Nephron progenitor cell (in vitro differentiated cells): ENCODE data around the gene NUMB.

Experiments used
- DNase-seq: peaks from one replicate; pipeline ENCODE4 v3.0.0; 2021
- H3K27ac Mint-ChIP-seq: 2 replicates; pipeline ENCODE4 v1.8.0; 2021; ENCODE audit warnings: mild to moderate bottlenecking, moderate library complexity, mixed read lengths
- H3K27me3 Mint-ChIP-seq: 2 replicates; pipeline ENCODE4 v1.8.0; 2021; ENCODE audit warnings: mild to moderate bottlenecking, low read depth, mixed read lengths; ENCODE audit not compliant: poor library complexity
- H3K36me3 Mint-ChIP-seq: 2 replicates; pipeline ENCODE4 v1.8.0; 2021; ENCODE audit warnings: low read depth, mixed read lengths
- H3K4me1 Mint-ChIP-seq: 2 replicates; pipeline ENCODE4 v1.8.0; 2021; ENCODE audit warnings: mixed read lengths
- H3K4me3 Mint-ChIP-seq: 2 replicates; pipeline ENCODE4 v1.8.0; 2021; ENCODE audit warnings: mild to moderate bottlenecking, moderate library complexity, mixed read lengths
- H3K9me3 Mint-ChIP-seq: 2 replicates; pipeline ENCODE4 v1.8.0; 2021; ENCODE audit warnings: mild to moderate bottlenecking, moderate library complexity, mixed read lengths
- CTCF ChIP-seq: fragments of 200-600 bp; sonication (generic); IDR thresholded peaks from 2 replicates; pipeline ENCODE4 v1.5.0; 2021; ENCODE audit warnings: antibody characterized with exemption

The NUMB gene

GRCh38 chr14:73267474-73267873 lies 190.9 kb downstream of the NUMB start:
- H3K4me3 Mint-ChIP-seq, result no peak overlapping the region
- no peaks in the 10 kb centered on the region for H3K9me3 Mint-ChIP-seq
- no peaks in the 10 kb centered on the region for H3K36me3 Mint-ChIP-seq
- no peak for TF ChIP-seq CTCF
- no peak for DNase-seq
- H3K27ac Mint-ChIP-seq, result no peak overlapping the region
- peaks cover 36% of the 10 kb centered on the region for H3K4me1 Mint-ChIP-seq
- peaks cover 17% of the 10 kb centered on the region for H3K27me3 Mint-ChIP-seq

GRCh38 chr14:73266317-73266716 lies 192.0 kb downstream of the NUMB start:
- peaks cover 17% of the 10 kb centered on the region for H3K27me3 Mint-ChIP-seq
- no peak for DNase-seq
- no peaks in the 10 kb centered on the region for H3K36me3 Mint-ChIP-seq
- no peaks in the 10 kb centered on the region for H3K9me3 Mint-ChIP-seq
- no peak overlapping the region for H3K4me3 Mint-ChIP-seq
- H3K27ac Mint-ChIP-seq, result no peak overlapping the region
- peaks cover 41% of the 10 kb centered on the region for H3K4me1 Mint-ChIP-seq
- TF ChIP-seq CTCF, result no peak

DNA sequence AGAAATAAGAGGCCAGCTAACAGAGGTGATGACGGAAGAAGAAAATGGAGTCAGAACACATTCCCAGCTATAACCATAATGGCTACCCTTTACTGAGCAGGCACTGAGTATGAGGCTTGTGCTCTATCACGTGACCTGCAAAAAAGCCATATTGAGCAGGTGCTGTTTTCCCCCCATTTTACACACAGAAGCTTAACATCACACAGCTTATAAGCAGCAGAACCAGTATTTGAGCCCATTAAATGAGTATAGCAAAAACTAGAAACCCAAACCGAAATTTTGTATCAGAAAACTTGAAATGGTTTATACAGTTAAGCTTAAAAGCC lies 192.7 kb downstream of the NUMB start:
- H3K4me1 Mint-ChIP-seq, result peaks cover 45% of the 10 kb centered on the region
- H3K36me3 Mint-ChIP-seq, result no peaks in the 10 kb centered on the region
- no peak for DNase-seq
- H3K27ac Mint-ChIP-seq, result no peak overlapping the region
- H3K4me3 Mint-ChIP-seq, result no peak overlapping the region
- no peak for TF ChIP-seq CTCF
- H3K27me3 Mint-ChIP-seq, result peaks cover 17% of the 10 kb centered on the region
- no peaks in the 10 kb centered on the region for H3K9me3 Mint-ChIP-seq

- no peak for DNase-seq
- H3K27ac Mint-ChIP-seq, result no peak overlapping the region
- H3K27me3 Mint-ChIP-seq, result peaks cover 13% of the 10 kb centered on the region
- H3K9me3 Mint-ChIP-seq, result no peaks in the 10 kb centered on the region
- no peaks in the 10 kb centered on the region for H3K36me3 Mint-ChIP-seq
- H3K4me1 Mint-ChIP-seq, result peaks cover 41% of the 10 kb centered on the region
- no peak for TF ChIP-seq CTCF
- H3K4me3 Mint-ChIP-seq, result no peak overlapping the region
Measured at GRCh38 chr14:73264885-73265720, 193.2 kb downstream of the NUMB start.

GRCh38 chr14:73264080-73264884 lies 194.1 kb downstream of the NUMB start:
- Mint-ChIP-seq H3K9me3 (no peaks in the 10 kb centered on the region), H3K36me3 (no peaks in the 10 kb centered on the region)
- TF ChIP-seq CTCF, result no peak

More at GRCh38 chr14:73264080-73264884, 194.1 kb downstream of the NUMB start:
- DNase-seq, result no peak
- Mint-ChIP-seq H3K27ac (no peak overlapping the region), H3K27me3 (peaks cover 10% of the 10 kb centered on the region), H3K4me3 (no peak overlapping the region), H3K4me1 (peaks cover 33% of the 10 kb centered on the region)
